HG03196 (cell line): Measurements from ENCODE around the gene RPL41.
"Not testable (repeated sequence)": the region's sequence is repeated elsewhere in the genome, so short reads cannot be mapped to it uniquely, and the experiment has no call there.

Experiments
- ATAC-seq: cut with Tn5 transposase; IDR thresholded peaks from one replicate; pipeline ENCODE4 v1.9.1; 2021; ENCODE audit not compliant: unreplicated experiment

Gene RPL41

GRCh38 chr12:56116267-56117081 lies at the start of gene RPL41:
TSS of gene RPL41 (plus strand) at chr12:56116633.
- ATAC-seq, result peak; percentile 40

DNA sequence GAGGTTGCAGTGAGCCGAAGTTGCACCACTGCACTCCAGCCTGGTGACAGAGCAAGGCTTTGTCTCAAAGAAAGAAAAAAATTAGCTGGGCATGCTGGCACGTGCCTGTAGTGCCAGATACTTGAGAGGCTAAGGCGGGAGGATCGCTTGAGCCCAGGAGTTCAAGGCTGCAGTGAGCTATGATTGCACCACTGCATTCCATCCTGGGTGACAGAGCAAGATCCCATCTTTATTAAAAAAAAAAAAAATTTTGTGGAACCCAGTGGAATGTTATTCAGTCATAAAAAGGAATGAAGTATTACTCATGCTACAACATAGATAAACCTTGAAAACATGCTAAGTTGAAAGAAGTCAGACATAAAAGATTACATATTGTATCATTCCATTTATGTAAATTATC lies 44.8 kb upstream of the RPL41 start:
- no peak for ATAC-seq

GRCh38 chr12:56074396-56074795 lies 42.0 kb upstream of the RPL41 start:
- ATAC-seq, result no peak

DNA sequence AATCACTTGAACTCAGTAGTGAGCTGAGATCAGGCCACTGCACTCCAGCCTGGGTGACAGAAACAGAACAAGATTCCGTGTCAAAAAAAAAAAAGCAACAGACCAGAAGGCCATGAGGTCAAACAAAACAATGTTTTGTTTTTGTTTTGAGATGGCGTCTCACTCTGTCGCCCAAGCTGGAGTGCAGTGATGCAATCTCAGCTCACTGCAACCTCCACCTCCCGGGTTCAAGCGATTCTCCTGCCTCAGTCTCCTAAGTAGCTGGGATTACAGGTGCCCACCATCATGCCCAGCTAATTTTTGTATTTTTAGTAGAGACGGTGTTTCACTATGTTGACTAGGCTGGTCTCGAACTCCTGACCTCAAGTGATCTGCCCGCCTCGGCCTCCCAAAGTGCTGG lies 38.5 kb upstream of the RPL41 start:
- ATAC-seq, result not testable (repeated sequence)

DNA sequence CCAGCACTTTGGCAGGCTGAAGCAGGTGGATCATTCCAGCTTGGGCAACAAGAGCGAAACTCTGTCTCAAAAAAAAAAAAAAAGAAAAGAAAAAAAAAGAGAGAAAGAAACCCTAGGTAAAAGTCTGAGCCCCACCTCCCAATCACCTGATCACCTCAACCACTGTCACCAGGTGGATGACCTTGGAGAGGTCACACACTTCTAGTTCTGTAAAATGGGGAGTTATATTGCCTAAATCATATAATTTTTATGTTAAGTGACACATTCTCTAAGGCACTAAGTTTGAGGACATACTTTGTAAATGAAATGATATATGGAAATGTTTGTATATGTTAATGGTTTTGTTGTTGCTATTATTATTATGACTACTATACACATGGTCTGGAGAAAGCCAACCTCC lies 38.0 kb upstream of the RPL41 start:
- no peak for ATAC-seq

DNA sequence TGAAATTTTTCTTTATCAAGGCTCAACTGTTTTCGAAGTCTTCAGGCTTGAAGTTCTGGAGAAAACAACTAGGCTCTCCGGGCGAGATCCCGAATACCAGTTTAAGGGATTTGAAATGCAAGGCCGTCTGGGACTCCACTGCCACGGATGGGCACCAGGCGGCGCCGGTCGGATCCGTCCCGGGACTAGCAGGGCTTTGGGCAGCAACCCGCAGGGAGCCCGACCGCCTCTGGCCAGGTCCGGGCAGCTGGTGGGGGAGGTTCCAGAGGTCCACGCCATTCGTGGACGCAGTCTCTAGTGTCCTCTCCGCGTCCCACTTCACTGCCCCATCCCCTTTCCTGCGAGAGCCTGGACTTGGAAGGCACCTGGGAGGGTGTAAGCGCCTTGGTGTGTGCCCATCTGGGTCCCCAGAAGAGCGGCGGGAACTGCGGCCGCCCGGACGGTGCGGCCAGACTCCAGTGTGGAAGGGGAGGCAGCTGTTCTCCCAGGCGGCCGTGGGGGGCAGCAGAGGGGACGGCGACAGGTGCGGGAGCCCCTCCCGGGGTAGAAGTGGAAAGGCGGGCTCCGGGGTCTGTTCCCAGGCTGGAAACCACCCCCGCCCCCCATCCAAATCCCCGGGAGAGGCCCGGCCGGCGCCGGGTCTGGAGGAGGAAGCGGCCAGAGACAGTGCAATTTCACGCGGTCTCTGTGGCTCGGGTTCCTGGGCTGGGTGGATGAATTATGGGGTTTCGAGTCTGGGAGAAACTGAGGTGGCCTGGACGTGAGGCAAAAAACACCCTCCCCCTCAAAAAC lies 37.3 kb upstream of the RPL41 start:
- peak; percentile 56 for ATAC-seq

- ATAC-seq, result no peak
Observed at GRCh38 chr12:56079723-56080555, 36.5 kb upstream of the RPL41 start, which contains the start of gene ERBB3. TSS of gene ERBB3 (plus strand) at chr12:56080165. CDS start at chr12:56080301, 136 bp downstream.

DNA sequence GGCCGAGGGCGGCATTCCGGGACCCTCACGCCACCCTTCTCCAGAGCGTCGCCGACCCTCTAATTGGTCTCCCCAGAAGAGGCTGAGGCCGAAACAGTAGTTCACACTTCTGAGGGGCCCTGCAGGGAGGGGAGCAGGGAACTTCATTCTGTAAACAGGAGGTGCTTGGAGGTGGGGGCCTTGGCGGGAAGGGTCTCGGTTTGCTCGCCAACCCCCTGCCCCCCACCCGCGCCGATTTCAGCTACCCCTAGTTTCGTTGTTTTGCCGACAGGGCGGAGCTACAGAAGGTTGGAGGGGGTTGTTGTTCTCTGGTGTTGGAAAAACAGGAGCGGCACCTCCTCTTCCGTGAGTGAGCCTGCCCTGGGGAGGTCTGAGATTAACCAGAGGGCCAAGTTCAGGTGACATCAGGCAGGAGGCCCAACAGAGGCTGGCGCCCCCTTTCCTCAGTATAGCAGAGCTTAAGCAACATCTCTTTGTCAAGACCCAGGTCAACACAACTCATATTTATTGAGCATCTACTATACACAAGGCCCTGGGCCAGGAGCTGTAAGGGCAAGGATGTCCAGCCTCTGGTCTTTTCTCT lies 35.8 kb upstream of the RPL41 start:
- no peak for ATAC-seq

DNA sequence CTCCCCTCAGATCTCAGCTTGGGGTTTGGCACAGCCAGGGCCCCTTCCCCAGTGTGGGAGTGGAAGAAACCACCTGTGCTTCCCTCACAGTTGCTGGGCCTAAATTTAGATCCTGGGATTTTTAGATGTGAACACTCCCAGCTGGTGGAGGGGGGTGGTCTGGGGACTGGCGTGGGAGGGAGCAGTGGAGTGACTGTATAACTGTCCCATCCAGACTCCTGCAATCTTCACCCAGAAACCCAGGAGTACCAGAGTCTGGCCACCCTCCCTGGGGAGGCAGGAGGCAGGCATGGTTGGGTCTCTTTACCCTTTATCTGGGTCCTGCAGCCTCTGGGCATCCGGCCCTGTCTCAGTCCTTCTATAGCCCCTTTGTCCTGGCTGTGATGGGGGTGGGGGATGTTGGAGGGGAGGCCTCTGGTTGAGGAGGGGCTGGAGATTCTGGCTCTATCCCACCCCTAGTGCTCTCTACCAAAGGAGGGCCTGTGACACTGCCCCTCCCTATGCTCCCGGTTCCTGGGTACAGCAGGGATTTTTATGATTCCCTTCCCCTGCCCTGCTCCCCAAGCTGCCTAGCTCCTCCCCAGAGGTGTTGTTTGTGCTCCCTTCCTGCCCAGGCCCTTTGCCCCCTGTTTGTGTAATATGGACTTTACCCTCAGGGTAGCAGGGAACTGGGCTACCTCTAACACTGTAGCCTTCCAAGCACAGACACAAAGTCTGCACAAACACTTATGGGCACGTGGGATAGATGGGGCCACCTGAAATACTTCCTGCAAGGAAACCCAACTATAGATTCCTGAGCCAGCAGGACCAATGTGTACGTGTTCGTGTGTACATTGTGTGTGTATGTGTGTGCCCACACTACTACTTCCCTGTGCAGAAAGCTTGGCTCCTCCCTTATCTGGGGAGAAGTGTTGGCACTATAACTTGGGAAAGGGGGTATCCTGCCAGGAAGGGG lies 34.8 kb upstream of the RPL41 start:
- no peak for ATAC-seq

DNA sequence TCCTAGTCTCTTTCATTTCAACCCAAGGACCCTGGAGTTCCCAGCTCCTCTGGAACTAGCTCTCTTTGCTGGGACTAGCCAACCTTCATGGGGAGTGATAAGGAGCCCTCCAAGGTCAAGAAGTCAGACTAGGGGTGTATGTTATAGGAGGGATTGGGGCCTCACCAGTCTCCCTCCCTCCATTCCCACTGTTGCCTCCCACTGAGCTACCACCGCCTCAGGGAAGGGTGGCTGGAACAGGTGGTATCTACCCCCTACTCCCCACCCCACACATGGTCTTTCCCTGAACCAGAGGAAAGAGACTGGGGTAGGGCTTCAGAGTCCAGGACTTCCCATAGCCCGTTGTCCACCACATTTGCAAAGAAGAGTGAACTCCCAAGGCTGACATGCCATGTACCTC lies 34.1 kb upstream of the RPL41 start:
- no peak for ATAC-seq

DNA sequence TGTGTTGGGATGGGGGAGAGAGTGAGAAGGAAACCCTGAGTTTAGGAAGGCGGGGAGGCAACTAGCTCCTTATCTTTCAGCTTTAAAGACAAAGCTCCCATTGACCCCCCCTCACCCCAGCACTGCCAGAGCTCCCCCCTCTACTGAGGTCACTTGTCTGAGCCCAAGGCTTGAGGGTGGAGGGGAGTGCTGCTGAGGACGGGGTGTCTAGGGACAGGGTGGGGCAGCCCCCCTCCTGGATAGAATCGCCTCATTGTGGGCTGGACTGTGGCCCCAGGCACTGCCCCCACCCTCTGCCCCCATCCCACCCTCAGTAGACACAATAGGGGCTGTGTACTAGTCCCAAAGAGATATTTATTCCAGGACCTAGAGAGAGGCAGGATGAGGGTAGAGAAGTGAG lies 33.5 kb upstream of the RPL41 start:
- ATAC-seq, result no peak

DNA sequence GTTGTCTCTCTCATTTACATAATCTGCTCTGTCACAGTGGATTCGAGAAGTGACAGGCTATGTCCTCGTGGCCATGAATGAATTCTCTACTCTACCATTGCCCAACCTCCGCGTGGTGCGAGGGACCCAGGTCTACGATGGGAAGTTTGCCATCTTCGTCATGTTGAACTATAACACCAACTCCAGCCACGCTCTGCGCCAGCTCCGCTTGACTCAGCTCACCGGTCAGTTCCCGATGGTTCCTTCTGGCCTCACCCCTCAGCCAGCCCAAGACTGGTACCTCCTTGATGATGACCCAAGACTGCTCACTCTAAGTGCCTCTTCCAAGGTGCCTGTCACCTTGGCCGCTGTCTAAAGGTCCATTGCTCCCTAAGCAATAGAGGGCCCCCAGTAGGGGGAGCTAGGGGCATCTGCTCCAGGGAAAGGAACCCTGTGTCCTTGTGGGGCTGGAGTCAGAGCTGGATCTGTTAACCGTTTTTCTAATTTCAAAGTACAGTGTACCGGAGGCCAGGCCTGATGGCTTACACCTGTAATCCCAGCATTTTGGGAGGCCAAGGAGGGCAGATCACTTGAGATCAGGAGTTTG lies 31.4 kb upstream of the RPL41 start:
- ATAC-seq, result no peak

GRCh38 chr12:56086096-56086495 lies 30.3 kb upstream of the RPL41 start:
- ATAC-seq, result no peak

DNA sequence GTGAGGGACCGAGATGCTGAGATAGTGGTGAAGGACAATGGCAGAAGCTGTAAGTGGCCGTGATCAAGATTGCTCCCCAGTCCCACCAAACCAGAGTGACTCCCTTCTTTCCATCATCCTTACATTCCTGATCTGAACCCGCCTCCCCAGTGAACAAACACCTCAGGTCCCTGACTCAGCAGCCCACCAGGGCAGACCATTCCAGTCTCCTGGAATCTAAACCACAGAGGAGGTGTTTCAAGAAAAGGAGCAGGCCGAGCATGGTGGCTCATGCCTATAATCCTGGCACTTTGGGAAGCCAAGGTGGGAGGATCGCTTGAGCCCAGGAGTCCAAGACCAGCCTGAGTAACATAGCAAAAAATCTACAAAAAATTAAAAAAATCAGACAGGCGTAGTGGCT lies 29.8 kb upstream of the RPL41 start:
- no peak for ATAC-seq

DNA sequence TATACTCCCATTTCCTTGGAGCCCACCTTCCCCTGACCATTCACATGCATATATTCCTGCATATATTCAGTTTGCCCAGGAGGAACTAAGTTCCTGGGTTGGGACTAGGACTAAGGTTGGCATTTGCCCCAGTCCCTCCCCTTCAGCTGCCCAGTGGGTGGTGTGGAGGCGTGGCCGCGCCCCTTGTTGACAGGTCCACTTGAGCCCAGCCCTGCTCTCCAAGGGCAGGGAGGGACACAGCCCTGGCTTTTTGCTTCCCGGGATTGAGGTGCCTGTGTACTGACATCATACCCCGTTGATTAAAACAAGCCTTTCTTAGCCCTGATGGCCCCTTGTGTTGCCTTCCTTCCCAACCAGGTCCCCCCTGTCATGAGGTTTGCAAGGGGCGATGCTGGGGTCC lies 29.2 kb upstream of the RPL41 start:
- ATAC-seq, result no peak

GRCh38 chr12:56097738-56098137 lies 18.7 kb upstream of the RPL41 start:
- ATAC-seq, result no peak

DNA sequence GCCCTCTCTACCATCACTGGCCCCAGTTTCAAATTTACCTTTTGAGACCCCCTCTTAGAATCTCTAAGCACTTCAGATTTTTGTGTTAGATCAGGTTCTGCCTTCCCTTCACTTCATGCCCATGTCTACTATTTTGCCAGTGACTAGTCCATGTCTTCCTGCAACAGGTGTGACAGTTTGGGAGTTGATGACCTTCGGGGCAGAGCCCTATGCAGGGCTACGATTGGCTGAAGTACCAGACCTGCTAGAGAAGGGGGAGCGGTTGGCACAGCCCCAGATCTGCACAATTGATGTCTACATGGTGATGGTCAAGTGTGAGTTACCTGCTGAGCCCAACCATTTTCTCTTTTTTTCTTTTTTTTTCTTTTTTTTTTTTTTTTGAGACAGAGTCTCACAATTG lies 17.8 kb upstream of the RPL41 start:
- no peak for ATAC-seq

DNA sequence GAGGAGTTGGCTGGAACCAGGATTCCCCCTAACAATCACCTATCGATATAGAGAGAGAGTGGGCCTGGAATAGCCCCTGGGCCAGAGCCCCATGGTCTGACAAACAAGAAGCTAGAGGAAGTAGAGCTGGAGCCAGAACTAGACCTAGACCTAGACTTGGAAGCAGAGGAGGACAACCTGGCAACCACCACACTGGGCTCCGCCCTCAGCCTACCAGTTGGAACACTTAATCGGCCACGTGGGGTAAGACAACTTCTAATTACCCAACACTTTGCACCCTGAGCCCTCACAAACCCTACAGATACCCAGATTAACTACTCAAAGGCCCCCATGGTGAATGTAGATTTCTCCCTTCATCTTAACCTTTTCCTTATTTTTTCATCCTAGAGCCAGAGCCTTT lies 16.6 kb upstream of the RPL41 start:
- no peak for ATAC-seq

GRCh38 chr12:56101045-56101444 lies 15.4 kb upstream of the RPL41 start:
- ATAC-seq, result no peak

- no peak for ATAC-seq
Observed at GRCh38 chr12:56102683-56103065, 13.8 kb upstream of the RPL41 start.
